ENCODE data around the gene PRDM15. TPM values are rescaled to one million over a fixed set of nuclear protein-coding genes. Genes with fewer than 3 reads are reported as not detected.

Gene PRDM15
- total RNA-seq, 1 experiment from 2014 or later, result 9.9 TPM

GRCh38 chr21:41916888-41917433, 37.8 kb upstream of the PRDM15 start:
- no peak overlapping the region for H3K27ac ChIP-seq (ENCODE audit: insufficient read length, low read depth, low read length)
- H4K91ac ChIP-seq (ENCODE audit: insufficient read length, low read depth, low read length), result no peak overlapping the region
- no peak overlapping the region for H3K23ac ChIP-seq (ENCODE audit: insufficient read length, low read depth, low read length)
- H2BK12ac ChIP-seq (ENCODE audit: insufficient read length, low read depth, low read length), result no peak overlapping the region
- H4K20me1 ChIP-seq (ENCODE audit: control insufficient read depth, insufficient read depth, insufficient read length), result no peaks in the 10 kb centered on the region
- H3K27me3 ChIP-seq (ENCODE audit: insufficient read depth, low read length), result no peaks in the 10 kb centered on the region
- no peak overlapping the region for H3K4me2 ChIP-seq (ENCODE audit: insufficient read depth, insufficient read length, low read length)
- no peaks in the 10 kb centered on the region for H3K9me3 ChIP-seq (ENCODE audit: control insufficient read depth, low read depth, low read length)
- Mint-ChIP-seq H3K27me3 (ENCODE audit: low read depth) (no peaks in the 10 kb centered on the region), H3K9me3 (no peaks in the 10 kb centered on the region; a peak in 1 of 5 replicates), H3K36me3 (ENCODE audit: insufficient read depth in 1 of 3, low read depth in 3 of 3) (peaks cover 6 to 31% (median 22%) of the 10 kb centered on the region in 3 experiments; a peak in 5 of 7 replicates), H3K27ac (no peak overlapping the region), H3K4me3 (no peak overlapping the region), H3K4me1 (no peaks in the 10 kb centered on the region)
- DNase-seq, result no peak
- H4K8ac ChIP-seq (replicated peaks; ENCODE audit: insufficient read length, low read depth, low read length), result no peak overlapping the region
- H2BK5ac ChIP-seq (ENCODE audit: insufficient read length, low read length), result no peak overlapping the region
- no CpG with 5 or more reads among the region's 3 CpGs for WGBS (ENCODE audit: extremely low coverage, insufficient read length, low lambda C conversion rate)
- no peaks in the 10 kb centered on the region for H3K23me2 ChIP-seq (ENCODE audit: insufficient read length, low read depth, low read length, poor library complexity, severe bottlenecking)
- no peak overlapping the region for H3K18ac ChIP-seq (ENCODE audit: insufficient read length, low read depth, low read length)
- no peak overlapping the region for H2BK15ac ChIP-seq (ENCODE audit: low read depth, low read length)
- H3K56ac ChIP-seq (ENCODE audit: insufficient read length, low read depth, low read length), result no peak overlapping the region
- H3K4me1 ChIP-seq (ENCODE audit: insufficient read depth, low read length), result no peaks in the 10 kb centered on the region
- no peak overlapping the region for H3K4ac ChIP-seq (ENCODE audit: low read depth, low read length)
- no peak overlapping the region for H3K14ac ChIP-seq (ENCODE audit: insufficient read depth, low read length)
- no peak for TF ChIP-seq CTCF (conservative IDR thresholded peaks at IDR 0.05)
- no peak overlapping the region for H4K5ac ChIP-seq (ENCODE audit: insufficient read length, low read depth, low read length)
- no peak overlapping the region for H3T11ph ChIP-seq (ENCODE audit: low read length)
- H2BK20ac ChIP-seq (ENCODE audit: low read depth, low read length, poor library complexity, severe bottlenecking), result no peak overlapping the region
- H3K9ac ChIP-seq (ENCODE audit: extremely low read depth, insufficient read length, low read length), result no peak overlapping the region
- H3K79me2 ChIP-seq (ENCODE audit: insufficient read depth, low read length), result no peaks in the 10 kb centered on the region
- H2AK5ac ChIP-seq (ENCODE audit: insufficient read length, low read length), result no peak overlapping the region
- no peak overlapping the region for H2AFZ ChIP-seq (ENCODE audit: low read length)
- no peak overlapping the region for H2BK120ac ChIP-seq (ENCODE audit: low read depth, low read length, poor library complexity, severe bottlenecking)
- no peaks in the 10 kb centered on the region for H3K79me1 ChIP-seq (ENCODE audit: insufficient read depth, low read depth, low read length, poor library complexity, severe bottlenecking)

Measured in H9 (cell line).